CD14-positive monocyte (primary cell): ENCODE results near the gene DPM3. TPM values are rescaled to one million over a fixed set of nuclear protein-coding genes. Genes with fewer than 3 reads are reported as not detected.
A peak's percentile ranks its signal among the peaks of the same experiment; 100 is the strongest.

Experiments used
- DNase-seq, 3 donors: peaks; one replicate each; pipeline ENCODE4 v3.0.0-alpha.2; 2011 to 2022
- H2AFZ ChIP-seq: 2 replicates; pipeline ENCODE4 v1.6.0; 2012; ENCODE audit warnings: mild to moderate bottlenecking, low read depth, low read length, inconsistent platforms; ENCODE audit not compliant: insufficient read depth, poor library complexity, severe bottlenecking
- H3K27ac ChIP-seq, 2 donors: 1 replicate in 1 of 2; 2 replicates in 1 of 2; pipeline ENCODE4 v1.5.1; 2012 to 2013; ENCODE audit warnings: low read length in 2 of 2, control low read depth in 1 of 2, inconsistent platforms in 1 of 2, low read depth in 1 of 2, mild to moderate bottlenecking in 1 of 2
- H3K27me3 ChIP-seq, 2 donors: one replicate each; pipeline versions ENCODE4 v1.6.0 to v1.6.1; 2011 to 2013; ENCODE audit warnings: low read length in 2 of 2; ENCODE audit not compliant: control insufficient read depth in 2 of 2, insufficient read depth in 2 of 2
- H3K36me3 ChIP-seq, 2 donors: replicated peaks in 1 of 2; 1 replicate in 1 of 2; 2 replicates in 1 of 2; pipeline versions ENCODE4 v1.5.1 to v1.6.1; 2012 to 2013; ENCODE audit warnings: low read length in 2 of 2, control low read depth in 1 of 2, inconsistent platforms in 1 of 2, mild to moderate bottlenecking in 1 of 2; ENCODE audit not compliant: insufficient read depth in 2 of 2, control insufficient read depth in 1 of 2
- H3K4me1 ChIP-seq, 2 donors: 1 replicate in 1 of 2; 2 replicates in 1 of 2; pipeline versions ENCODE4 v1.5.1 to v1.6.1; 2012 to 2013; ENCODE audit warnings: low read length in 2 of 2, control low read depth in 1 of 2, inconsistent platforms in 1 of 2, mild to moderate bottlenecking in 1 of 2, moderate library complexity in 1 of 2; ENCODE audit not compliant: insufficient read depth in 2 of 2, control insufficient read depth in 1 of 2
- H3K4me2 ChIP-seq: replicated peaks from 2 replicates; pipeline ENCODE3; 2012; ENCODE audit warnings: low read length, moderate library complexity, mild to moderate bottlenecking; ENCODE audit not compliant: poor library complexity, severe bottlenecking; ENCODE audit errors: extremely low read depth
- H3K4me3 ChIP-seq, 3 experiments: fragments of 200-600 bp in 1 of 3; sonication (generic) in 1 of 3; replicated peaks in 1 of 3; 1 replicate in 2 of 3; 2 replicates in 1 of 3; pipeline ENCODE4 v1.5.1; 2011 to 2013; ENCODE audit warnings: low read length in 3 of 3, mild to moderate bottlenecking in 3 of 3, control low read depth in 2 of 3, low read depth in 2 of 3, inconsistent platforms in 1 of 3, moderate library complexity in 1 of 3
- H3K79me2 ChIP-seq: 2 replicates; pipeline ENCODE4 v1.6.0; 2012; ENCODE audit warnings: mild to moderate bottlenecking, control low read depth, inconsistent platforms, low read length, moderate library complexity; ENCODE audit not compliant: insufficient read depth
- H3K9ac ChIP-seq: 2 replicates; pipeline ENCODE4 v1.6.0; 2017; ENCODE audit warnings: low read length, mild to moderate bottlenecking; ENCODE audit not compliant: insufficient read depth, poor library complexity, severe bottlenecking
- H3K9me3 ChIP-seq, 2 donors: replicated peaks in 1 of 2; 1 replicate in 1 of 2; 2 replicates in 1 of 2; pipeline versions ENCODE4 v1.5.1 to v1.6.1; 2012 to 2013; ENCODE audit warnings: low read length in 2 of 2, control low read depth in 1 of 2; ENCODE audit not compliant: control insufficient read depth in 1 of 2, insufficient read depth in 1 of 2
- H4K20me1 ChIP-seq: 2 replicates; pipeline ENCODE4 v1.6.0; 2012; ENCODE audit warnings: mild to moderate bottlenecking, low read length, control low read depth, moderate library complexity; ENCODE audit not compliant: insufficient read depth
- H3K27ac Mint-ChIP-seq, 7 donors: one replicate each; pipeline ENCODE4 v1.8.0; 2020; ENCODE audit warnings: mild to moderate bottlenecking in 7 of 7, mixed read lengths in 7 of 7, moderate library complexity in 6 of 7, inconsistent platforms in 2 of 7
- H3K27me3 Mint-ChIP-seq, 3 donors: one replicate each; pipeline ENCODE4 v1.8.0; 2021 to 2022; ENCODE audit warnings: low read depth in 3 of 3, mild to moderate bottlenecking in 3 of 3, mixed read lengths in 3 of 3, moderate library complexity in 3 of 3, inconsistent platforms in 1 of 3
- H3K36me3 Mint-ChIP-seq, 2 donors: one replicate each; pipeline ENCODE4 v1.8.0; 2020; ENCODE audit warnings: mixed read lengths in 2 of 2, inconsistent platforms in 1 of 2, mild to moderate bottlenecking in 1 of 2
- H3K4me1 Mint-ChIP-seq: one replicate; pipeline ENCODE4 v1.8.0; 2020; ENCODE audit warnings: mild to moderate bottlenecking, mixed read lengths
- H3K4me3 Mint-ChIP-seq, 2 donors: one replicate each; pipeline ENCODE4 v1.8.0; 2020; ENCODE audit warnings: mild to moderate bottlenecking in 2 of 2, mixed read lengths in 2 of 2, moderate library complexity in 1 of 2
- H3K9me3 Mint-ChIP-seq, 7 donors: one replicate each; pipeline ENCODE4 v1.8.0; 2020 to 2022; ENCODE audit warnings: mixed read lengths in 7 of 7, mild to moderate bottlenecking in 6 of 7, moderate library complexity in 6 of 7, inconsistent platforms in 2 of 7
- CTCF ChIP-seq: fragments of 200-600 bp; IDR thresholded peaks from one replicate; pipeline ENCODE4 v1.8.0; 2022; ENCODE audit warnings: antibody characterized with exemption, mild to moderate bottlenecking
- WGBS: methylation state at CpG from one replicate; pipeline ENCODE4 v1.1.5; 2013; ENCODE audit warnings: missing lambda C conversion rate; ENCODE audit not compliant: insufficient coverage; 5-methylcytosine and 5-hydroxymethylcytosine counted together
- intact Hi-C, 2 donors: fragments of 100-400 bp; cut with micrococcal nuclease; formaldehyde crosslinking; loops; one replicate each; pipeline versions ENCODE4 v1.15.0 to v1.15.1; 2023
- polyA plus RNA-seq, 3 donors: library from polyadenylated mRNA; depleted of rRNA in 1 of 3; unstranded in 2 of 3; stranded (reverse) in 1 of 3; fragments of 300-500 nt in 2 of 3; fragments of >200 nt in 1 of 3; fragmentation: Illumina TruSeq in 2 of 3; gene quantifications; 1 replicate in 2 of 3; 2 replicates in 1 of 3; pipeline ENCODE4 v1.2.3, GENCODE V29; 2012 to 2021

Gene DPM3
- polyA plus RNA-seq, 3 donors: 99.9 to 141 (median 105) TPM

DNA sequence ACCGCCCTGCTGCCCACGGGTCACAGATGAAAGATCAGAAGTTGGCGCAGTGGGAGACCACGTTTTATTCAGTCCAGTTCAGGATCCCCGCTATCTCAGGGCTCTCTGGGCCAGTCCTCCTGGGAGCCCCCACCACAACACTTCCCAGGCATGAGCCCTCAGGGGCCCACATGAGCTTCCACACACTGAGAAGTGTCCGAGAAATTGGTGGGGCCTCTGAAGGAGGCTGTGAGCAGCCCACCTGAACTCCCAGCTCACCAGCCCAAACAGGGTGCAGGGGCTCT is 45.4 kb upstream of the DPM3 start:
- Histone ChIP-seq H2AFZ (no peak overlapping the region), H3K79me2 (no peaks in the 10 kb centered on the region), H3K9me3 (no peaks in the 10 kb centered on the region), H3K27ac (no peak overlapping the region), H3K4me2 (peak overlapping the region; percentile 48), H3K27me3 (no peaks in the 10 kb centered on the region), H3K4me3 (no peak overlapping the region), H4K20me1 (no peaks in the 10 kb centered on the region), H3K4me1 (peaks cover 16 to 17% of the 10 kb centered on the region in 2 donors), H3K36me3 (no peaks in the 10 kb centered on the region), H3K9ac (no peak overlapping the region)
- Mint-ChIP-seq H3K36me3 (peaks cover 0 to 3% of the 10 kb centered on the region in 2 donors), H3K27ac (peak overlapping the region in 2 of 7 donors; percentile 25 to 63), H3K4me1 (peaks cover 15% of the 10 kb centered on the region), H3K4me3 (no peak overlapping the region), H3K27me3 (peaks cover 4 to 17% (median 9%) of the 10 kb centered on the region in 3 donors), H3K9me3 (no peaks in the 10 kb centered on the region)
- WGBS: 87% methylated on average over 5 of the region's 6 CpGs
- no peak for DNase-seq
- peak; percentile 0 for TF ChIP-seq CTCF
- intact Hi-C loops: no loop called here

- WGBS: 56% methylated on average over 21 of the region's 21 CpGs
- peaks cover 0 to 3% of the 10 kb centered on the region in 2 donors for H3K36me3 Mint-ChIP-seq
Measured at GRCh38 chr1:155184835-155185782, 44.8 kb upstream of the DPM3 start.

More at GRCh38 chr1:155184835-155185782, 44.8 kb upstream of the DPM3 start:
- Mint-ChIP-seq H3K27me3 (peaks cover 4 to 17% (median 9%) of the 10 kb centered on the region in 3 donors), H3K9me3 (no peaks in the 10 kb centered on the region), H3K4me3 (peak overlapping the region in 1 of 2 donors; percentile 64), H3K27ac (peak overlapping the region in 6 of 7 donors; percentile 19 to 73 (median 58)), H3K4me1 (peaks cover 15% of the 10 kb centered on the region)
- peak; percentile 81 to 90 (median 89) for DNase-seq
- no peaks in the 10 kb centered on the region for H4K20me1 ChIP-seq
- TF ChIP-seq CTCF: peak; percentile 37
- H2AFZ ChIP-seq: peak overlapping the region; percentile 59
- peaks cover 16 to 17% of the 10 kb centered on the region in 2 donors for H3K4me1 ChIP-seq
- H3K4me2 ChIP-seq: peak overlapping the region; percentile 48
- no peaks in the 10 kb centered on the region for H3K36me3 ChIP-seq
- H3K9ac ChIP-seq: no peak overlapping the region
- no peaks in the 10 kb centered on the region for H3K27me3 ChIP-seq
- H3K79me2 ChIP-seq: no peaks in the 10 kb centered on the region
- intact Hi-C loops: no loop called here
- H3K4me3 ChIP-seq: no peak overlapping the region
- peak overlapping the region; percentile 6 to 52 for H3K27ac ChIP-seq
- no peaks in the 10 kb centered on the region for H3K9me3 ChIP-seq
